ENCODE results near the gene SMAD6.

DNA sequence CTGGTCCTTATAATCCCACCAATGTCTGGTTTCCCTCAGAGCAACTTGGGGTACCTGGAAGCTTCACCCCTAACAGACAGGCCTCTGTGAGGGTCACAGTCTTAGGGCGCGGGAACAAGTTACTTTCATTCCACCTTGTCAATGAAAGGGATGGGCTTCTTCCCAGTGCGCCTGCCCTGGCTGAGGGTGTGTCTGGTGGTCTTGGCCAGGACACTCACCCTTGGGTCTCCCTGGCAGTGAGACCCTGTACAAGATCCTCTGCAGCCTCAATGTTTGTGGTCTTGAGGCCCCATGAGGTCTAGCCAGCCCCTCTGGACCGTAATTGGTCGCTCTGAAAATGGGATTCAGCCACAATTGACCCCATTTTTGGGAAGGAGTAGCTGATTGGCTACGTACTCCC lies 40.2 kb downstream of the SMAD6 start:
- TF ChIP-seq CBX5 (IDR thresholded peaks at IDR 0.05; ENCODE audit: low read depth) (no peak), RB1 (IDR thresholded peaks at IDR 0.05; ENCODE audit: borderline replicate concordance) (no peak), RAD21 (IDR thresholded peaks at IDR 0.05; ENCODE audit: insufficient read depth, low read depth, low read length) (no peak), SIN3A (IDR thresholded peaks at IDR 0.05; ENCODE audit: low read depth, low read length) (no peak), FOXK2 (IDR thresholded peaks at IDR 0.05) (no peak), EED (IDR thresholded peaks at IDR 0.05; ENCODE audit: low read depth) (no peak)

Data from GM12878 (cell line).